Skeletal muscle satellite cell (primary cell): ENCODE data around the gene CACNA2D2.
"Not testable (repeated sequence)": the region's sequence is repeated elsewhere in the genome, so short reads cannot be mapped to it uniquely, and the experiment has no call there.

Source experiments
- H3K27me3 ChIP-seq: 2 replicates; pipeline ENCODE4 v1.7.0; 2013; ENCODE audit warnings: low read length; ENCODE audit not compliant: control insufficient read depth, insufficient read depth
- H3K36me3 ChIP-seq: 2 replicates; pipeline ENCODE4 v1.7.0; 2013; ENCODE audit warnings: mild to moderate bottlenecking, control low read depth, low read length; ENCODE audit not compliant: insufficient read depth
- H3K4me1 ChIP-seq: 2 replicates; pipeline ENCODE4 v1.7.0; 2013; ENCODE audit warnings: low read length; ENCODE audit not compliant: control insufficient read depth, insufficient read depth
- H3K4me2 ChIP-seq: 2 replicates; pipeline ENCODE4 v1.7.0; 2013; ENCODE audit warnings: mild to moderate bottlenecking, low read length
- H3K4me3 ChIP-seq: 2 replicates; pipeline ENCODE4 v1.7.0; 2013; ENCODE audit warnings: low read length
- H3K9ac ChIP-seq: 2 replicates; pipeline ENCODE4 v1.7.0; 2013; ENCODE audit warnings: mild to moderate bottlenecking, low read depth, low read length, moderate library complexity
- H3K9me3 ChIP-seq: replicated peaks from 2 replicates; pipeline ENCODE4 v1.7.0; 2013; ENCODE audit warnings: mild to moderate bottlenecking, control low read depth, low read length

The CACNA2D2 gene

DNA sequence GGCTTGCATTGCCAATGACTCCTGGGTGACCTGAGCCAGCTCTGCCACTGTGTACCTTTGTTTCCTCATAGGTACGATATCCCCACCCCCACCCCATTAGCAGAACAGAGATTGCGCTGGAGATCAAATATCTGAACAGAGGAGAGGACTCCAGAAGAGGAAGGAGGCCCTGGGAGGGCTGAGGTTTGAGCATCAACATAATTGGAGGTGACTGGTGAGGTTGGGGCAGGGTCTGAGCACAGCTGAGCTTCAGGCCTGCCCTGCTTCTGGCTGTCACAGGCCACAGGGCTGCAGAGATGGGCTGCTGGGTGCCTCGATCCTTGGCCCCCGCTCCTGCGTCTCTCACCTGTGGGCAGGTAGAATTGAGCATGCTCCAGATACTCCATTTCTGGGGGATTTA lies 21.3 kb upstream of the CACNA2D2 start:
- Histone ChIP-seq H3K4me2 (no peak overlapping the region), H3K4me1 (no peaks in the 10 kb centered on the region), H3K9ac (no peak overlapping the region), H3K27me3 (peaks cover 44% of the 10 kb centered on the region), H3K4me3 (no peak overlapping the region), H3K36me3 (no peaks in the 10 kb centered on the region), H3K9me3 (no peaks in the 10 kb centered on the region)

DNA sequence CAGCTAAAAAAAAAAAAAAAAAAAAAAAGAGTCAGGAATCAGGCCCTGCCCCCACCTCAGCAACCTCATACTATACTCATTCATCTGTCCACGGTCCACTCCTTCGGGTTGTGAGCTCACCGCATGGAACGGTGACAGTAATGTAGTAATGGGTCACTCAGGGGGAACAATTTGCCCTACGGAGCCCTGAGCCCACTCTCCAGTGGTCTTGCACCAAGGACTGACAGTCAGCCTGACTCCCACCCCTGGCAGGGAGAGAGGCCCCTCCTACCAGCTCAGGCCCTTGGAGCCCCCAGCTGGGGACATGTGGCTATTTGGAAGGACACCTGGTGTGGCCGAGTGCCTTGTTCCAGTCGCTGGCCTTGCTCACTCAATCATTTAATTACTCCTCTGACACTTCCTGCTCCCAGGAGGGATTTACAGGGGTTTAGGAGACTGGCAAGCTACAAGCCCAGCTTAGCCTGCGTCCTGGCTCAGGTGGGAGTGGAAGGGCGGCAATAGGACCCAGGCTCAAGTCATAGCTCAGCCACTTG lies 19.9 kb upstream of the CACNA2D2 start:
- Histone ChIP-seq H3K4me2 (no peak overlapping the region), H3K4me1 (no peaks in the 10 kb centered on the region), H3K4me3 (no peak overlapping the region), H3K27me3 (peaks cover 42% of the 10 kb centered on the region), H3K9ac (no peak overlapping the region), H3K9me3 (no peaks in the 10 kb centered on the region), H3K36me3 (no peaks in the 10 kb centered on the region)

DNA sequence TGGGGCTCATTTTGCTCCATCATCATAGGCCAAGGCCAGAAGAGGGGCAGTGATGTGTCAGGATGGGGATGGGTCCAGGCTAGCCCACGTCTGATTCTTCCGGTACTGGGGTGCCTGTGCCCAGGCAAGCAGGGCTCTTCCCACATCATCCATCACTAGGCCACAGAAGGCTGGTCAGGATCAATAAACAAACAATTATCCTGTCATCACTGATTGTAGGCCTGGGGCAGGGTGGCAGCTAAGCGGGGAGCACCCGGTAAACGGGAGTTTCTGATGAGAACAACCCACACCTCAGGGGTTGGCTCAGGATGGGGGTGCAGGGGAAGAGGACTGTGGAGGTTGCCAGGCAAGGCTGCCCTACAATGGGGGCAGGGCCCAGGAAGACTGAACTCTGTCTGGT lies 18.1 kb upstream of the CACNA2D2 start:
- Histone ChIP-seq H3K9ac (no peak overlapping the region), H3K27me3 (peaks cover 51% of the 10 kb centered on the region), H3K4me1 (no peaks in the 10 kb centered on the region), H3K9me3 (no peaks in the 10 kb centered on the region), H3K4me2 (no peak overlapping the region), H3K36me3 (no peaks in the 10 kb centered on the region), H3K4me3 (no peak overlapping the region)

DNA sequence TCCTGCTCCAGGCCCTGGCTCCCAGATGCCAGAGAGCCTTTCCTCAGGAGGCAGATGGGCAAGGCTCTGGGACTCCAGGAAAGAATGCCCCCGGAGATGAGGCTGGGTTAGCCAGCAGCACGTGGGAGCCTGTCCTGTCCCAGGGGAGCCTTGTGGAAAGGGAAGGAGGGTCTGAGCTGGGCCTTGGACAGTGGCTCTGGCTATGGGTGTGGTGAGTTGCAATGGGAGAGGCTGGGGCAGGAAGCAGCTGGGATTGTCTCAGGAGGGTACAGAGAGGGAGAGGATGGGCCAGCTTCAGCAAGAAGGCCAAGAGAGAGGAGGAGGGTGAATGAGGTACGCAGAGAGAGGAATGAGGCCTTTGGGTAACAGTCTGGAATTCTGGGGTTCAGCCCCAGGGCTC lies 17.4 kb upstream of the CACNA2D2 start:
- no peak overlapping the region for H3K9ac ChIP-seq
- H3K4me2 ChIP-seq, result no peak overlapping the region
- H3K9me3 ChIP-seq, result no peaks in the 10 kb centered on the region
- H3K4me1 ChIP-seq, result peaks cover 3% of the 10 kb centered on the region
- no peaks in the 10 kb centered on the region for H3K36me3 ChIP-seq
- H3K27me3 ChIP-seq, result peaks cover 58% of the 10 kb centered on the region
- H3K4me3 ChIP-seq, result no peak overlapping the region

DNA sequence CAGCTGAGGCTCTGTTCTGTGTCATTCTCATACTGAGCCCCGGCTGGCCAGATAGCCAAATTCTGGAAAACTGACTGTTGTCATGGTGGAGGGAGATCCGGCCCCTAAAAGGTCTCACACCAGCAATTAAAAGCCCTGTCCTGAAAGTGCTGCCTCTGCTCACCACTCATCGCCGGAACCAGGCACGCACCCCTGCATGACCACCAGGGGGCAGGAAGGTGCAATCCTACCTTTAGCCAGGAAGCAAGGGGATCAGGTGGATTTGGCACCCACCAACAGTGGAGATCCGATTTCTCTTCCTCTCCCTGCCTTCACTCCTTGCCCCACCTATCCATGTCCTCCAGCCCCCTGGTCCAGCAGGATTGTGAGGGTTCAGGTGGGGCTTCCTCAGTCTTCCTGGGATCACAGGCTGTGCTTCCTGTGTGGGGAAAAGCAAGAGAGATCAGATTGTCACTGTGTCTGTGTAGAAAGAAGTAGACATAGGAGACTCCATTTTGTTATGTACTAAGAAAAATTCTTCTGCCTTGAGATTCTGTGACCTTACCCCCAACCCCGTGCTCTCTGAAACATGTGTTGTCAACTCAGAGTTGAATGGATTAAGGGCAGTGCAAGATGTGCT lies 16.1 kb upstream of the CACNA2D2 start:
- H3K9ac ChIP-seq, result no peak overlapping the region
- H3K4me3 ChIP-seq, result no peak overlapping the region
- peaks cover 9% of the 10 kb centered on the region for H3K4me1 ChIP-seq
- H3K4me2 ChIP-seq, result no peak overlapping the region
- no peaks in the 10 kb centered on the region for H3K36me3 ChIP-seq
- H3K27me3 ChIP-seq, result peaks cover 70% of the 10 kb centered on the region
- H3K9me3 ChIP-seq, result no peaks in the 10 kb centered on the region

DNA sequence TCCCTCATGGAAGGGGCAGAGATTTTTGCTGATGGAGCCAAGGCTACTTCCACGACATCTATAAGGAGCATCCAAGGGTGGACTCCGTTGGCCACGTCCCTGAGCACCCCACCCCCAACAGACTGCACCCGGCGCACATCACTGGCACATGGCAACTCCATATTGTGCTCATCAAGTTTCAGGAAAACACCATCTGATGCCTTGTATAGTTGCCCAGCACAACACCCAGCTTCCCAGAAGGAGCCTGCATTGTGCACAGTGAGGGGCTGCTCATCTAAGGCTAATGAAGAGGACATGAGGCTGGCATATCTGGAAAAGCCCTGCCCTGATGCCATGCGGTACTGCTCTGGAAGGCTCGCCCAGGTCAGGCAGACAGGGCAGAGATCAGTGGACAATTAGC lies 15.0 kb upstream of the CACNA2D2 start:
- Histone ChIP-seq H3K4me1 (peaks cover 9% of the 10 kb centered on the region), H3K9me3 (no peaks in the 10 kb centered on the region), H3K9ac (no peak overlapping the region), H3K27me3 (peaks cover 65% of the 10 kb centered on the region), H3K4me3 (no peak overlapping the region), H3K36me3 (no peaks in the 10 kb centered on the region), H3K4me2 (no peak overlapping the region)

DNA sequence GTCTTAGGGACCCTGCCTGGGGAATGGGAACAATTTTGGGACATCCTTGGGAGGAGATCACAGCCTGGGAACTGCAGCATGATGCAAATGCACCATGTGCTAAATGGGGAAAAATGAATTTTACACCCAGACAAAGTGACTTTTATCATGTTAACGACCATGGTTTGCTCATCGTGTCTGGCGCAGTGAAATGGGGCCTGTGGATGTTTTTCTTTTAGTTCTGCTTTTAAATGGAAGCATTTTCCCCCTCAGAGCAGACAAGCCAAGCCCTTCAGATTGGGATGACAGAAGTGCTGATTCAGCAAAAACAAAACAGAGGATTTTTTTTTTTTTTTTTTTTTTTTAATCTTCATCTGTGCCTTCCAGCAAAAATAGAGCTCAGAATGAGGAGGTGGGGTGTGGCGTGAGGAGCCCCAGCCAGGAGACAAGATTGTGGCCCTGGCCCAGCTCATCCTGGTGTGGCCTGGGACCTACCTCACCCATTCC lies 14.3 kb upstream of the CACNA2D2 start:
- Histone ChIP-seq H3K4me3 (no peak overlapping the region), H3K36me3 (no peaks in the 10 kb centered on the region), H3K9me3 (no peaks in the 10 kb centered on the region), H3K4me2 (no peak overlapping the region), H3K4me1 (peaks cover 9% of the 10 kb centered on the region), H3K27me3 (peaks cover 70% of the 10 kb centered on the region), H3K9ac (no peak overlapping the region)

DNA sequence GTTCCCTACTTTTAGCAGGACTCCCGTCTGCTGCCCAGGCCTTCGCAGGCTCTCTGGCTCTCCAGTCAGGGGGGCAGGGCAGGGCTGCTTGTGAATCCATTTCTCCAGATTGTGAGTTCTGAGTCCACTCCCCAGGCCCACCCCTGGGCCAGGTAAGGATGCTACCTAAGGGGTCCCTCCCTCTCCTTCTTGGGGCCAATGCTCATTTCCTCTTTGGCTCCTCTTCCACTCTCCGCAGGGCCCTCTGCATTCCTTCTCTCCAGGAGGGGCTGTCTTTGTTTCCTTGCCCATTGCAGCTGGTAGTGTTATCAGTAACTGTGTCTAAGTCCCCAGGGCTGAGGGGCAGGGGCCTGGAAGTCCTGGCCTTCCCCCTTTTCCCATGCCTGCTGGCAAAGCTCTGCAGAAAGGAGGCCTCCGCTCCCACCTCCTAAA lies 13.0 kb upstream of the CACNA2D2 start:
- Histone ChIP-seq H3K9me3 (no peaks in the 10 kb centered on the region), H3K4me2 (peak overlapping the region; percentile 68), H3K4me1 (peaks cover 9% of the 10 kb centered on the region), H3K27me3 (peaks cover 67% of the 10 kb centered on the region), H3K4me3 (no peak overlapping the region), H3K36me3 (no peaks in the 10 kb centered on the region), H3K9ac (no peak overlapping the region)

DNA sequence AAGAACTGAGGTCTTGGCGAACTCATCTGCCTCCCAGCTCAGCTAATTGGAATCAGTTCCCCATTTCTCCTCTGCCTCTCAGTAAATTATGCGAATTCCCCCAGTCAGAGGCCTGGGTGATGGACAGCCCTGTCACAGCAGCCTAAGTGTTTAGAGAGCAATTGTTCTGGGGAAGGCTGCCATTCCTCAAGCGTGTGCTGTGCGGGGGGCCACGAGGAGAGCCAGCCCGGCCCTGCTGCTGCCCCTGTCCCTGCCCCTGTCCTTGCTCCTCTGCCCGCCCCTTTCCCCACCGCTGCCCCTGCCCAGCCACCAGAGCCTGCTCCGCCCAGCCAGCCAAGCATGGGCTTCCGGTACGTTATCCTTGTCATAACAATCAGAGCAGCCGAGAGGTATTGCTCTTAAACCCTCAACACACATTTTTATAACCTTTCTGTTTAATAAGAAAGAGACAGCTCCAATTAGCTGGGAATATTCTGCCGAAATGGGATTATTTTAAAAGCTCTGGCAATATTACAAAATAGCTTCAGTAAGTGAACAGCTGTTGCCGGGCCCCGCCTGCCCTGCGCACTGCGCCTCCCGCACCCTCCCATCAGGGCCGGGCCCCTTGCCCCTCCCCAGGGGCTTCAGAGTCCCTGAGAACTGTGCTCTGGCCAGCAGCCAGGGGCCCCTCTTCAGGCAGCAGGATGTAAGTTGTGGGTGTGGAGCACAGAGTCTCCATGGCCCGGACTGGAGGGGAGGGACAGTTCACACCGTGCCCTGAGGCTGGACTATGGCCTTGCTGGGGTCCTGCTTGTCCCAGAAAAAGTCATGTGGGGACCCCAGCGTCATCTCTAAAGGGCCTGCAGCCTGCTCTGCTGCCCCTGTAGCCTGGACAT lies 12.4 kb upstream of the CACNA2D2 start:
- peaks cover 68% of the 10 kb centered on the region for H3K27me3 ChIP-seq
- no peaks in the 10 kb centered on the region for H3K9me3 ChIP-seq
- H3K4me1 ChIP-seq, result peaks cover 9% of the 10 kb centered on the region
- H3K9ac ChIP-seq, result no peak overlapping the region
- peak overlapping the region; percentile 49 for H3K4me3 ChIP-seq
- no peaks in the 10 kb centered on the region for H3K36me3 ChIP-seq
- H3K4me2 ChIP-seq, result peak overlapping the region; percentile 68

DNA sequence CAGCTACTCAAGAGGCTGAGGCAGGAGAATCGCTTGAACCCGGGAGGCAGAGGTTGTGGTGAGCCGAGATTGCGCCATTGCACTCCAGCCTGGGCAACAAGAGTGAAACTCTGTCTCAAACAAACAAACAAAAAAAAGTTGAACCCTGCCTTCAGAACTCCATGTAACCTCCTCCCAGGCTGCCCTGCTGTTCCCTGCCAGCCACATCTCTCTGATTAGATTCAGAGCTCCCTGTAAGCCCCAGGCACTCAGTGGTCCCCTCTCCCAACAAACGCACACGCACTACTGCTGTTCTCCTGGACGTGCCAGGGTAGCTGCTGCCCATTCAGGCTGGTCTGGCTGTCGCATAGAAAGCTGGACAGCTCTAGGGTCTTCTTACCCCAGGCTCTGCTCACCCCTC lies 9.5 kb upstream of the CACNA2D2 start:
- H3K4me2 ChIP-seq, H3K4me1 ChIP-seq, H3K9me3 ChIP-seq, H3K36me3 ChIP-seq, H3K4me3 ChIP-seq, H3K9ac ChIP-seq: not testable (repeated sequence)
- peaks cover 69% of the 10 kb centered on the region for H3K27me3 ChIP-seq

DNA sequence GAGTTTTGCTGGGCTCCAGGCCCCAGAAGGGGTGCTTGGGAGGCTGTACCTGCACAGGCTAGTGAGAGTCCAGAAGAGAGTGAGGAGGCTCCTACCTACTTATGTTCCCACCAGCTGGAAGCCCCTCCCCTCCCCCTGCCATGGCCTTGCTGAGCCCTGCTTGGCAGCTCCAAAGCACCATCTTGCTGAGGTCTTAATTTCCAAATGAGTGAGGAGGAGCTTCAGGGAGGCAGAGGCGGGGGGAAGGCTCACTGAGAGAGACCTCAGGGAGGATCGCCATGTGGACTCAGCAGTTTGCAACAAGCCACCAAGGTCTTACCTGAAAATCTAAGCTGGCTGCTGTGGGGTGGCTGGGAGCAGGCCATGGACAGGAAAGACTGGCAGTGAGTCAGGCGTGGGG lies 8.7 kb upstream of the CACNA2D2 start:
- Histone ChIP-seq H3K4me3 (no peak overlapping the region), H3K27me3 (peaks cover 66% of the 10 kb centered on the region), H3K9me3 (no peaks in the 10 kb centered on the region), H3K4me2 (no peak overlapping the region), H3K4me1 (peaks cover 9% of the 10 kb centered on the region), H3K9ac (no peak overlapping the region), H3K36me3 (no peaks in the 10 kb centered on the region)
